ENCODE measurements around the gene NOC2L. TPM values are rescaled to one million over a fixed set of nuclear protein-coding genes. Genes with fewer than 3 reads are reported as not detected.

The NOC2L gene
- total and polyA plus RNA-seq, 9 of the 15 experiments (the other 6 are each of a cell fraction or from before 2014, with no cell fraction given) = 4.0 to 410 (median 200) TPM

DNA sequence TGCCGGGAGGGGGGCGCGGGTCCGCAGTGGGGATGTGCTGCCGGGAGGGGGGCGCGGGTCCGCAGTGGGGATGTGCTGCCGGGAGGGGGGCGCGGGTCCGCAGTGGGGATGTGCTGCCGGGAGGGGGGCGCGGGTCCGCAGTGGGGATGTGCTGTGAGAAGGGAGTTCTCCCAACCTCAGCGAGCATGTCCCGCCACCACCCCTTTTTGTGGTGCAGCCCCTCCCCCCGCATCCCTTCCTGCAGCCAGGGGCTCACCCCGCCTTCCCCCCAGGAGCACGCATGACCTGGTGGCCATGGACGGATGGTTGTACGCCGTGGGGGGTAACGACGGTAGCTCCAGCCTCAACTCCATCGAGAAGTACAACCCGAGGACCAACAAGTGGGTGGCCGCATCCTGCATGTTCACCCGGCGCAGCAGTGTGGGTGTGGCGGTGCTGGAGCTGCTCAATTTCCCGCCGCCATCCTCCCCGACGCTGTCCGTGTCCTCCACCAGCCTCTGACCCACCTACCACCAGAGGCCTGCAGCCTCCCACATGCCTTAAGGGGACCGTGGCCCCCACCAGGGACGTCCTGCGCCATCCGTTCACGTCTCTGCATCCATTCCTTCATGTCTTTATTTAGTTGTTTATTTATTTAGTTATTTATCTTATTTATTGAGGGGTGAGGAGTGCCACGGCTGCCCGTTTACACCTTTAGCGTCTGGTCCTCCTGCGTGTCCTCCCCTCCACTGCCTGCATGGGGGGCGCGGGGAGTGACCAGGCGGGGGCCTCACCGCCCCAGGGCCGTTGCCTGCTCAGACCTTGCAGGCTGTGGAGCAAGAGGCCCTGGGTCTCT, 5.9 kb upstream of the NOC2L start:
- Histone ChIP-seq H3K4me3 (no peak overlapping the region), H3K27me3 (ENCODE audit: control insufficient read depth in 2 of 2, insufficient read depth in 2 of 2, low read length in 2 of 2) (no peaks in the 10 kb centered on the region; a peak in 1 of 5 replicates), H3K4me1 (replicated peaks in 1 of 2; ENCODE audit: control insufficient read depth in 2 of 2, insufficient read depth in 2 of 2, low read length in 2 of 2) (peaks cover 20 to 74% of the 10 kb centered on the region in 2 experiments), H3K9ac (ENCODE audit: insufficient read depth in 1 of 2, low read depth in 2 of 2, low read length in 2 of 2) (no peak overlapping the region), H2AFZ (ENCODE audit: low read depth, low read length) (no peak overlapping the region), H4K20me1 (replicated peaks; ENCODE audit: control insufficient read depth, insufficient read depth, low read length) (no peaks in the 10 kb centered on the region), H3K9me3 (replicated peaks; ENCODE audit: control insufficient read depth, insufficient read depth, low read depth, low read length) (peaks cover 6% of the 10 kb centered on the region), H3K4me2 (ENCODE audit: insufficient read depth, low read length) (no peak overlapping the region), H3K36me3 (ENCODE audit: control insufficient read depth, insufficient read depth, low read length) (peaks cover 42% of the 10 kb centered on the region; the same call in 2 of the 3 replicates), H3K27ac (ENCODE audit: extremely low read depth, low read depth, low read length) (no peak overlapping the region), H3K9me1 (ENCODE audit: control insufficient read depth, insufficient read depth, low read length) (no peaks in the 10 kb centered on the region), H3K79me2 (ENCODE audit: control insufficient read depth, insufficient read depth, low read length) (peaks cover 14% of the 10 kb centered on the region; the same call in 2 of the 3 replicates)
- in situ Hi-C loops (cut with MboI) = no loop called here
- FAIRE-seq = no peak
- DNase-seq (ENCODE audit: extremely low read depth in 1 of 4, low spot score in 3 of 4) = no peak
- BruUV-seq (replicated peaks) = no TSS peak
- TF ChIP-seq GTF2F1 (IDR thresholded peaks at IDR 0.05; ENCODE audit: low read depth, low read length) (no peak), SAP30 (IDR thresholded peaks at IDR 0.05; ENCODE audit: borderline replicate concordance, insufficient read depth, low read depth, low read length, poor library complexity, severe bottlenecking) (no peak), RBFOX2 (IDR thresholded peaks at IDR 0.05; ENCODE audit: low read depth, low read length) (peak; percentile 37), ZBTB33 (CRISPR knock-in tag; IDR thresholded peaks at IDR 0.05) (peak; percentile 61)
- intact Hi-C loops (cut with micrococcal nuclease) = no loop called here
- ATAC-seq = no peak
- CTCF ChIA-PET (ENCODE audit: low intra/inter-chr PET ratio) = no interaction called here
- POLR2A ChIA-PET = interaction anchor here (0.6 to 0.7 kb wide), 2 partner anchors 10 to 27 kb away, joined by 3 read pairs; no protein-coding TSS in a partner anchor
- WGBS (ENCODE audit: insufficient coverage, low coverage, missing lambda C conversion rate) = 88% methylated on average over 30 of the region's 51 CpGs
